Endothelial cell of umbilical vein (primary cell): Measurements from ENCODE around the gene UBE2E2. TPM values are rescaled to one million over a fixed set of nuclear protein-coding genes. Genes with fewer than 3 reads are reported as not detected.

ENCODE experiments used
- BruUV-seq: library from RNA; stranded (reverse); fragments of 400-500 nt; replicated peaks from 2 replicates; lab custom pipeline; 2021; lab: Mats Ljungman, UMichigan
- CTCF ChIA-PET: fragments of 300-600, 350-600 bp; sonication (Branson Sonifier 250); formaldehyde crosslinking; loops from one replicate; lab custom pipeline; 2021; ENCODE audit warnings: antibody characterized with exemption, inconsistent platforms; lab: Charles Lee
- POLR2A ChIA-PET: fragments of 300-600, 350-600 bp; sonication (Branson Sonifier 250); formaldehyde crosslinking; loops from one replicate; lab custom pipeline; 2021; ENCODE audit warnings: antibody characterized with exemption, inconsistent platforms; lab: Charles Lee
- DNase-seq: peaks from one replicate; pipeline ENCODE4 v3.0.0-alpha.2; 2011; ENCODE audit warnings: low read depth, low spot score
- FAIRE-seq: peaks from 2 replicates; lab custom pipeline; 2011; peaks lifted over from hg19 to GRCh38; lab: Jason Lieb, UNC
- H2AFZ ChIP-seq: 2 replicates; pipeline ENCODE4 v1.6.0; 2012; ENCODE audit warnings: low read depth, low read length, control low read depth, inconsistent platforms
- H3K27ac ChIP-seq: 2 replicates; pipeline ENCODE4 v1.5.1; 2011; ENCODE audit warnings: low read depth, mild to moderate bottlenecking, control low read depth, low read length, moderate library complexity; ENCODE audit not compliant: insufficient read depth
- H3K27me3 ChIP-seq, 2 experiments: 2 replicates each; pipeline versions ENCODE4 v1.6.0 to v1.6.1; 2011; ENCODE audit warnings: low read length in 2 of 2, mixed read lengths in 1 of 2; ENCODE audit not compliant: control insufficient read depth in 2 of 2, insufficient read depth in 2 of 2
- H3K36me3 ChIP-seq, 2 experiments: 2 replicates in 1 of 2; 3 replicates in 1 of 2; pipeline ENCODE4 v1.5.1; 2011; ENCODE audit warnings: low read length in 2 of 2, mild to moderate bottlenecking in 1 of 2, moderate library complexity in 1 of 2; ENCODE audit not compliant: control insufficient read depth in 2 of 2, insufficient read depth in 2 of 2; ENCODE audit errors: extremely low read depth in 1 of 2
- H3K4me1 ChIP-seq: 3 replicates; pipeline ENCODE4 v1.5.1; 2011; ENCODE audit warnings: mild to moderate bottlenecking, low read length; ENCODE audit not compliant: control insufficient read depth, insufficient read depth; ENCODE audit errors: extremely low read depth
- H3K4me2 ChIP-seq: 2 replicates; pipeline ENCODE4 v1.6.1; 2011; ENCODE audit warnings: low read length, control low read depth, mixed read lengths; ENCODE audit not compliant: insufficient read depth
- H3K4me3 ChIP-seq, 3 experiments: fragments of 200-600 bp in 1 of 3; sonication (generic), shearing (Covaris generic) in 1 of 3; replicated peaks in 1 of 3; 2 replicates each; pipeline ENCODE4 v1.5.1; 2011 to 2016; ENCODE audit warnings: control low read depth in 3 of 3, low read length in 3 of 3, mild to moderate bottlenecking in 2 of 3, inconsistent platforms in 1 of 3, low read depth in 1 of 3, moderate library complexity in 1 of 3; ENCODE audit not compliant: insufficient read depth in 1 of 3
- H3K79me2 ChIP-seq: 2 replicates; pipeline ENCODE4 v1.6.0; 2012; ENCODE audit warnings: low read length, inconsistent platforms; ENCODE audit not compliant: control insufficient read depth, insufficient read depth
- H3K9ac ChIP-seq: replicated peaks from 2 replicates; pipeline ENCODE3; 2011; ENCODE audit warnings: low read length, control low read depth; ENCODE audit not compliant: insufficient read depth; ENCODE audit errors: extremely low read depth
- H3K9me1 ChIP-seq: replicated peaks from 3 replicates; pipeline ENCODE4 v1.6.0; 2011; ENCODE audit warnings: mild to moderate bottlenecking, low read length; ENCODE audit not compliant: control insufficient read depth, insufficient read depth; ENCODE audit errors: extremely low read depth
- H3K9me3 ChIP-seq: replicated peaks from 2 replicates; pipeline ENCODE4 v1.5.1; 2012; ENCODE audit warnings: low read length, inconsistent platforms; ENCODE audit not compliant: control insufficient read depth, insufficient read depth
- H4K20me1 ChIP-seq: replicated peaks from 2 replicates; pipeline ENCODE3; 2011; ENCODE audit warnings: mild to moderate bottlenecking, low read length; ENCODE audit not compliant: control insufficient read depth, insufficient read depth; ENCODE audit errors: extremely low read depth
- FOS ChIP-seq: IDR thresholded peaks from 2 replicates; pipeline ENCODE4 v1.6.1; 2011; ENCODE audit warnings: mild to moderate bottlenecking, low read length, moderate library complexity, borderline replicate concordance; ENCODE audit not compliant: insufficient read depth
- GATA2 ChIP-seq: IDR thresholded peaks from 2 replicates; pipeline ENCODE4 v1.7.0; 2011; ENCODE audit warnings: low read depth, mild to moderate bottlenecking, moderate library complexity, mixed read lengths, low read length; ENCODE audit not compliant: insufficient read length, insufficient read depth
- MYC ChIP-seq: IDR thresholded peaks from one replicate; pipeline ENCODE4 v1.6.1; 2011; ENCODE audit warnings: mild to moderate bottlenecking, low read depth, low read length
- POLR2A ChIP-seq: IDR thresholded peaks from 2 replicates; pipeline ENCODE4 v1.6.1; 2012; ENCODE audit warnings: low read depth, mild to moderate bottlenecking, control low read depth, low read length
- POLR2AphosphoS5 ChIP-seq: IDR thresholded peaks from 2 replicates; pipeline ENCODE4 v1.6.1; 2012; ENCODE audit warnings: low read depth, mild to moderate bottlenecking, control low read depth, low read length, moderate library complexity; ENCODE audit not compliant: insufficient read depth
- dilution Hi-C: fragments of 300-500 bp; cut with MboI; formaldehyde crosslinking; loops from one replicate; pipeline ENCODE4 v1.15.0; 2019; ENCODE audit warnings: low sequenced_read_pairs; ENCODE audit not compliant: extremely low pct_ligation_motif_present
- intact Hi-C: fragments of 100-400 bp; cut with micrococcal nuclease; formaldehyde crosslinking; loops from one replicate; pipeline ENCODE4 v1.10.0; 2022
- polyA plus RNA-seq, 4 experiments: library from polyadenylated mRNA; depleted of rRNA in 3 of 4; stranded (reverse) in 3 of 4; unstranded in 1 of 4; fragments of >200 nt; gene quantifications; 2 replicates each; pipeline versions ENCODE4 v1.2.1 to v1.2.3, GENCODE V29; 2011 to 2012; ENCODE audit warnings: missing spikeins in 1 of 4
- total RNA-seq: library from RNA; stranded (reverse); gene quantifications from 2 replicates; pipeline ENCODE4 v1.2.3, GENCODE V29; 2021

UBE2E2 gene
- total and polyA plus RNA-seq, 2 donors (not counting 3 experiments of a cell fraction or from before 2014, with no cell fraction given) = 37.0 to 45.4 TPM

DNA sequence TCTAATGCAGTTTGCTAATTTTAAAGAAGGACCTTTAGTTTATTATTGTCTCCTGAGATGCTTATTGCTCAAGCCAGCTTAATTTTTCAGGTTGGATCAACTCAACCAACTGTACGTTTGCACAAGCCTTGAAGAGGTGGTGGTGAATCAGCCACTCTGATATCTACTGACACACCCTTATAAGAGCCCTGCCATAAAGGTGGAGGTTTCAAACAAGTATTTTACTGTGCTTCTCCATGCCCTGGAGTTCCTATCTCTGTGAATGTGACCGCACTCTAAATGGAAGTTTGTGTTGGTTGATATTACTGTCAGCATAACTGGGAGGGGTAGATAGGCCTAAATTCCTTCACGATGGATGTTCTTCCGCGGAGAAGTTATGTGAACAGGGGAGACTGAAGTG, 305.3 kb downstream of the UBE2E2 start:
- CTCF ChIA-PET = interaction anchor here (1.2 kb wide), 1 partner anchor 13 kb away, joined by 3 read pairs; no protein-coding TSS in a partner anchor
- FAIRE-seq (no peak), DNase-seq (no peak)
- BruUV-seq = no TSS peak
- TF ChIP-seq FOS = no peak
- TF ChIP-seq POLR2A = no peak
- H2AFZ ChIP-seq = no peak overlapping the region
- intact Hi-C loops (no loop called here), dilution Hi-C loops (no loop called here)
- H3K4me1 ChIP-seq = no peaks in the 10 kb centered on the region
- H3K4me2 ChIP-seq = no peak overlapping the region
- no peak overlapping the region for H3K9ac ChIP-seq
- H4K20me1 ChIP-seq = no peaks in the 10 kb centered on the region
- no peak overlapping the region for H3K27ac ChIP-seq
- H3K9me1 ChIP-seq = no peaks in the 10 kb centered on the region
- POLR2A ChIA-PET = no interaction called here
- no peaks in the 10 kb centered on the region for H3K36me3 ChIP-seq
- H3K27me3 ChIP-seq = no peaks in the 10 kb centered on the region
- H3K4me3 ChIP-seq = no peak overlapping the region
- no peaks in the 10 kb centered on the region for H3K79me2 ChIP-seq
- no peaks in the 10 kb centered on the region for H3K9me3 ChIP-seq

DNA sequence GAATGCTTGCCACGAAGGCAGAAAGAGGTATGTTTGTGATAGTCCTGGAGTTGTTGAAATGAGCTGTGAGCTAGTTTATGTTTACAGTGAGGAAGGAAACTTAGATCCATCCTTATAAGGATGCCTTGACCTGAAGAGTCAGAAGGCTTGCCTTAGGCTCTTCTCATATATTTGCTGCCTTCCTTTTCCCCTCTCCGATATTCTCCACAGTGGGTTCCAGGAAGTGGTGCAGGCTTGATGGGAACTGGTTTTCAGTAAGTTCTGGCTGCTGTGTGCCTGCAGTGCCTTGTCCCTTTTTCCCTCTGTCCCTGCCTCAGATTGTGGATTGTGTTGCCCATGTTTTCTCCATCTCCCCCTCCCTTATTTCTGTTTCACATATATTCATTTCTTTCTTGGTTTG, 315.3 kb downstream of the UBE2E2 start:
- CTCF ChIA-PET = interaction anchor here (1.1 kb wide), 1 partner anchor 15 kb away, joined by 4 read pairs; no protein-coding TSS in a partner anchor
- intact Hi-C loops = no loop called here

More for the DNA sequence above, 315.3 kb downstream of the UBE2E2 start:
- no peaks in the 10 kb centered on the region for H3K9me1 ChIP-seq
- no peak for DNase-seq
- dilution Hi-C loops = no loop called here
- no peaks in the 10 kb centered on the region for H4K20me1 ChIP-seq
- no peak for FAIRE-seq
- POLR2A ChIA-PET = no interaction called here
- H3K27ac ChIP-seq = no peak overlapping the region
- H3K4me3 ChIP-seq = no peak overlapping the region
- H3K79me2 ChIP-seq = no peaks in the 10 kb centered on the region
- H3K9ac ChIP-seq = no peak overlapping the region
- no TSS peak for BruUV-seq
- no peak for TF ChIP-seq MYC
- TF ChIP-seq GATA2 = no peak
- TF ChIP-seq POLR2AphosphoS5 = no peak
- no peak for TF ChIP-seq FOS
- no peaks in the 10 kb centered on the region for H3K27me3 ChIP-seq
- no peaks in the 10 kb centered on the region for H3K9me3 ChIP-seq
- H2AFZ ChIP-seq = no peak overlapping the region
- H3K4me2 ChIP-seq = no peak overlapping the region
- no peaks in the 10 kb centered on the region for H3K36me3 ChIP-seq
- H3K4me1 ChIP-seq = peaks cover 14% of the 10 kb centered on the region
